ENCODE results near the gene PLA2G1B. TPM values are rescaled to one million over a fixed set of nuclear protein-coding genes. Genes with fewer than 3 reads are reported as not detected.

The PLA2G1B gene
- not detected in 2 replicates for total RNA-seq (2014; rRNA removed; shearing (Covaris generic))
- not detected in 2 replicates for polyA plus RNA-seq (2014; cell fraction: nucleus; rRNA removed)

- DNase-seq (ENCODE audit: extremely low read depth, low read depth) = no peak
Observed at GRCh38 chr12:120327593-120327992, at the start of gene PLA2G1B. Gene PLA2G1B (minus strand): TSS chr12:120327779. CDS start chr12:120327753, 26 bp downstream.

- DNase-seq (ENCODE audit: extremely low read depth, low read depth) = no peak
Observed at GRCh38 chr12:120376934-120377572, 49.5 kb upstream of the PLA2G1B start.

GRCh38 chr12:120376416-120376815 is 48.8 kb upstream of the PLA2G1B start:
- no peak for DNase-seq (ENCODE audit: extremely low read depth, low read depth)

GRCh38 chr12:120376009-120376408 is 48.4 kb upstream of the PLA2G1B start:
- DNase-seq (ENCODE audit: extremely low read depth, low read depth) = no peak

GRCh38 chr12:120373683-120374082 is 46.1 kb upstream of the PLA2G1B start:
- DNase-seq (ENCODE audit: extremely low read depth, low read depth) = no peak

- no peak for DNase-seq (ENCODE audit: extremely low read depth, low read depth)
Observed at GRCh38 chr12:120370343-120371243, 43.0 kb upstream of the PLA2G1B start.

- no peak for DNase-seq (ENCODE audit: extremely low read depth, low read depth)
Observed at GRCh38 chr12:120369603-120370342, 42.2 kb upstream of the PLA2G1B start.

GRCh38 chr12:120368789-120369602 is 41.4 kb upstream of the PLA2G1B start, which contains the start of gene MSI1:
Gene MSI1 (minus strand): TSS chr12:120369164. CDS start chr12:120369091, 73 bp downstream.
- DNase-seq (ENCODE audit: extremely low read depth, low read depth) = no peak

GRCh38 chr12:120367924-120368788 is 40.6 kb upstream of the PLA2G1B start:
- DNase-seq (ENCODE audit: extremely low read depth, low read depth) = no peak

- no peak for DNase-seq (ENCODE audit: extremely low read depth, low read depth)
Observed at GRCh38 chr12:120367233-120367923, 39.8 kb upstream of the PLA2G1B start.

GRCh38 chr12:120366845-120367232 is 39.3 kb upstream of the PLA2G1B start:
- DNase-seq (ENCODE audit: extremely low read depth, low read depth) = no peak

GRCh38 chr12:120366341-120366705 is 38.7 kb upstream of the PLA2G1B start:
- DNase-seq (ENCODE audit: extremely low read depth, low read depth) = no peak

GRCh38 chr12:120365675-120366340 is 38.2 kb upstream of the PLA2G1B start:
- no peak for DNase-seq (ENCODE audit: extremely low read depth, low read depth)

GRCh38 chr12:120364487-120364886 is 36.9 kb upstream of the PLA2G1B start:
- DNase-seq (ENCODE audit: extremely low read depth, low read depth) = no peak

- no peak for DNase-seq (ENCODE audit: extremely low read depth, low read depth)
Observed at GRCh38 chr12:120363274-120363855, 35.8 kb upstream of the PLA2G1B start.

GRCh38 chr12:120362516-120363273 is 35.1 kb upstream of the PLA2G1B start:
- no peak for DNase-seq (ENCODE audit: extremely low read depth, low read depth)

Measured in NCI-H460 (cell line).